Esophagus muscularis mucosa (tissue), 4 donors: Measurements from ENCODE around the gene IQGAP1. TPM values are rescaled to one million over a fixed set of nuclear protein-coding genes. Genes with fewer than 3 reads are reported as not detected.
A peak's percentile ranks its signal among the peaks of the same experiment; 100 is the strongest.

Experiments used
- DNase-seq: peaks from one replicate; pipeline ENCODE4 v3.0.0-alpha.2; 2017; ENCODE audit errors: extremely low spot score
- H3K27ac ChIP-seq, 4 donors: fragments of 200-600 bp; sonication (generic); replicated peaks in 1 of 4; 1 replicate in 3 of 4; 2 replicates in 1 of 4; pipeline ENCODE4 v1.5.1; 2016 to 2019; ENCODE audit warnings: mild to moderate bottlenecking in 1 of 4
- H3K27me3 ChIP-seq, 4 donors: fragments of 200-600 bp; sonication (generic); one replicate each; pipeline versions ENCODE4 v1.5.1 to v1.6.0; 2016 to 2019
- H3K36me3 ChIP-seq, 4 donors: fragments of 200-600 bp; sonication (generic); one replicate each; pipeline ENCODE4 v1.5.1; 2016 to 2019
- H3K4me1 ChIP-seq, 4 donors: fragments of 200-600 bp; sonication (generic); one replicate each; pipeline ENCODE4 v1.5.1; 2016 to 2019
- H3K4me3 ChIP-seq, 4 donors: fragments of 200-600 bp; sonication (generic); 1 replicate in 2 of 4; 2 replicates in 2 of 4; pipeline ENCODE4 v1.5.1; 2016 to 2019; ENCODE audit warnings: mild to moderate bottlenecking in 4 of 4, moderate library complexity in 1 of 4
- H3K9me3 ChIP-seq, 4 donors: fragments of 200-600 bp; sonication (generic); 1 replicate in 3 of 4; 2 replicates in 1 of 4; pipeline ENCODE4 v1.5.1; 2016 to 2019
- EP300 ChIP-seq: sonication (generic); formaldehyde crosslinking; IDR thresholded peaks from one replicate; pipeline ENCODE4 v1.6.1; 2017; ENCODE audit warnings: antibody characterized with exemption
- POLR2A ChIP-seq: fragments of 450-650 bp; IDR thresholded peaks from one replicate; pipeline ENCODE4 v1.6.1; 2017; ENCODE audit warnings: antibody characterized with exemption, moderate library complexity, mild to moderate bottlenecking, low read depth
- POLR2AphosphoS5 ChIP-seq, 2 donors: sonication (generic); formaldehyde crosslinking; IDR thresholded peaks; one replicate each; pipeline ENCODE4 v1.6.1; 2017; ENCODE audit warnings: antibody characterized with exemption in 2 of 2
- WGBS: methylation state at CpG from one replicate; pipeline ENCODE4 v1.1.5; 2018; 5-methylcytosine and 5-hydroxymethylcytosine counted together
- intact Hi-C: fragments of 100-400 bp; cut with DNase I; formaldehyde crosslinking; loops from one replicate; pipeline ENCODE4 v1.15.1; 2023
- total RNA-seq, 4 donors: library from RNA; depleted of rRNA; stranded (reverse); fragments of >200 nt; gene quantifications; one replicate each; pipeline versions ENCODE4 v1.1.0 to v1.2.1, GENCODE V29; 2016
- TF ChIP-seq, protein P1 (sequence below), 3 experiments: fragments of 200-600 bp in 2 of 3; fragments of 450-650 bp in 1 of 3; sonication (generic) in 2 of 3; IDR thresholded peaks; one replicate each; pipeline ENCODE4 v1.5.1; 2017 to 2019; ENCODE audit warnings: antibody characterized with exemption in 3 of 3, mild to moderate bottlenecking in 2 of 3, moderate library complexity in 1 of 3

IQGAP1 gene
- total RNA-seq, 4 donors from 2014 or later, result 212 to 293 (median 251) TPM

DNA sequence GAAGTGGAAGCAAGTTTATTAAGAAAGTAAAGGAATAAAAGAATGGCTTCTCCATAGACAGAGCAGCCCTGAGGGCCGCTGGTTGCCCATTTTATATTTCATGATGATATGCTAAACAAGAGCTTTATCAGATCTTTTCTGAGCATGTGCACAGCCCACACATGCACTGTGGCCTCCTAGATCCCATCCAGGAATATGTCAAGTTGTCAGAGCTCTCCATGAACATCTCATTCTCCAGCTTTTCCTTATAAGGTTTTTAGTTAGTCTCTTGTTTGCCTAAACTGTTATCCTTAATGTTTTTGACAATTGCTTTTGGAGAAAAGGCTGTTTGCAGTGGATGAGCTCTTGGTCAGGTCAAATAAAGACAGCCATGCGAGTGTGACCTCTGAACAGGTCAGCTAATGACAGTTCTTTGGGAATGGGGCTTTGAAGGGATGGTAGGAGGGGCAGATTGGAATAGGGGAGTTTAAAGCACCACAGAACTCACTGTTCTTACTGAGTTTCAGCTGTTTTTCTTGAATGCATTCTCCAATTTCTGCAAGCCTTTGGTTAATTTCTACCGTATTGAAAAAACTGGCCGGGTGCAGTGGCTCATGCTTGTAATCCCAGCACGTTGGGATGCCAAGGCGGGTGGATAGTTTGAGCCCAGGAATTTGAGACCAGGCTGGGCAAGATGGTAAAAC is 72.2 kb downstream of the IQGAP1 start:
- 90% methylated on average over 6 of the region's 6 CpGs for WGBS
- no peak overlapping the region for H3K4me3 ChIP-seq
- TF ChIP-seq, protein P1, sequence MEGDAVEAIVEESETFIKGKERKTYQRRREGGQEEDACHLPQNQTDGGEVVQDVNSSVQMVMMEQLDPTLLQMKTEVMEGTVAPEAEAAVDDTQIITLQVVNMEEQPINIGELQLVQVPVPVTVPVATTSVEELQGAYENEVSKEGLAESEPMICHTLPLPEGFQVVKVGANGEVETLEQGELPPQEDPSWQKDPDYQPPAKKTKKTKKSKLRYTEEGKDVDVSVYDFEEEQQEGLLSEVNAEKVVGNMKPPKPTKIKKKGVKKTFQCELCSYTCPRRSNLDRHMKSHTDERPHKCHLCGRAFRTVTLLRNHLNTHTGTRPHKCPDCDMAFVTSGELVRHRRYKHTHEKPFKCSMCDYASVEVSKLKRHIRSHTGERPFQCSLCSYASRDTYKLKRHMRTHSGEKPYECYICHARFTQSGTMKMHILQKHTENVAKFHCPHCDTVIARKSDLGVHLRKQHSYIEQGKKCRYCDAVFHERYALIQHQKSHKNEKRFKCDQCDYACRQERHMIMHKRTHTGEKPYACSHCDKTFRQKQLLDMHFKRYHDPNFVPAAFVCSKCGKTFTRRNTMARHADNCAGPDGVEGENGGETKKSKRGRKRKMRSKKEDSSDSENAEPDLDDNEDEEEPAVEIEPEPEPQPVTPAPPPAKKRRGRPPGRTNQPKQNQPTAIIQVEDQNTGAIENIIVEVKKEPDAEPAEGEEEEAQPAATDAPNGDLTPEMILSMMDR (IDR thresholded peaks at IDR 0.05), result no peak
- no peak for TF ChIP-seq POLR2AphosphoS5 (IDR thresholded peaks at IDR 0.05)
- no peak for TF ChIP-seq POLR2A
- TF ChIP-seq EP300, result no peak
- H3K9me3 ChIP-seq, result no peaks in the 10 kb centered on the region
- peaks cover 35 to 67% (median 56%) of the 10 kb centered on the region in 4 donors for H3K4me1 ChIP-seq
- H3K27me3 ChIP-seq, result no peaks in the 10 kb centered on the region
- DNase-seq, result no peak
- intact Hi-C loops, result loop anchor here (5.0 kb wide), 1 partner anchor 33 kb away; no protein-coding TSS in a partner anchor
- peaks cover 19 to 57% (median 33%) of the 10 kb centered on the region in 4 donors for H3K36me3 ChIP-seq
- peak overlapping the region in 3 of 4 donors; percentile 37 to 55 (median 46) for H3K27ac ChIP-seq

DNA sequence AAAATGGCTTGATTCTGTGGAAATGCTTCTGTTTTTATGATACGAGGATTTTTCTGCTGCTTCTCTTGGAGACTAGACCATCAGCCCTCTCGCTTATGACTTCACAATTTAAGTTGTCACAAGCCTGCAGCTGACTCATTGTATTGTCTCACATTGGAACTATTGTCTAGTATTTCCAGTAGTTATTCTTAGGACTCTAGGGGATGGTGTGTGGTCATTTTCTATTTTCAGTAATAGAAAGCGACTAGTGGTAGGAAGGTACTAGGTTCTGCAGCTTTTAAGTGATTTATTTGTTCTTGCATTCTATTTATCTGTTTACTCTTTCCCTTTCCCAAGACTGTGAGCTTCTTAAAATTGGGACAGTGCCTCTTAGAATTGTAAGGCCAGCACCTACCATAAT is 75.3 kb downstream of the IQGAP1 start:
- no peak overlapping the region for H3K4me3 ChIP-seq
- intact Hi-C loops, result loop anchor here (5.0 kb wide), 1 partner anchor 36 kb away; no protein-coding TSS in a partner anchor
- peaks cover 17 to 57% (median 27%) of the 10 kb centered on the region in 4 donors for H3K36me3 ChIP-seq
- peak overlapping the region; percentile 35 to 78 (median 68) for H3K27ac ChIP-seq
- peak; percentile 56 to 63 for TF ChIP-seq POLR2AphosphoS5 (IDR thresholded peaks at IDR 0.05)
- no peak for TF ChIP-seq EP300
- TF ChIP-seq, protein P1 (IDR thresholded peaks at IDR 0.05), result peak in 2 of 3 experiments; percentile 14 to 39
- TF ChIP-seq POLR2A, result no peak
- H3K9me3 ChIP-seq, result no peaks in the 10 kb centered on the region
- H3K27me3 ChIP-seq, result no peaks in the 10 kb centered on the region
- no peak for DNase-seq
- peaks cover 43 to 76% (median 61%) of the 10 kb centered on the region in 4 donors for H3K4me1 ChIP-seq
- 24% methylated on average over 3 of the region's 3 CpGs for WGBS

DNA sequence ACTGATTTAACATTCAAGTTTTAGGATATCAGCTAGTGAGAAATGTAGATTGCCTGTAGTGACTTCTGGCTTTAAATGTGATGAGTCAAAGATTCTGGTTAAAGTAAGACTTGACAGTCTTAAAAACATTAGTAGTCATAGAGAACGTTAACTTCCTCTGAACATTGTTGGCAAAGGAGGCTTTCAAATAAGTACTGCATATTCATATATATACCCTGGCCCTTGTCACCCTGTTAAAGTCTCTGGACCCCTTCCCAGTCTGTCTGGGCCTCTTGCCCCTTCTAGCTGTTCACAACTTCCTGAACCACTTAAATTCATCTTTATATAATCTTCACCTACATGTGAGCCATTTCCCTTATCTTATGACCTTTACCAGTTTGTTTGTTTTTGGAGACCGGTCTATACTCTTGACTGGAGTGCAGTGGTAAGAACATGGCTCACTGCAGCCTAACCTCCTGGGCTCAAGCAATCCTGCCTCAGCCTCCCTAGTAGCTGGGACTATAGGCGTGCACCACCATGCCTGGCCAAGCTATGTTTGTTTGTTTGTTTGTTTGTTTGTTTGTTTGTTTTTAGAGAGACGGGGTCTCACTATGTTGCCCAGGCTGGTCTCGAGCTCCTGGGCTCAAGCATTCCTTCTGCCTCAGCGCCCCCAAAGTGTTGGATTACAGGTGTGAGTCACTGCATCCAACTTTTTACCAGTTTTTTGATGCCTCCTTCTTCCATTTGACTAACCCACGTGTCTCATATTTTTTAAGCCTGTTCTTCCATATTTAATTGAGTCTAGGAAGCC is 77.3 kb downstream of the IQGAP1 start:
- Histone ChIP-seq H3K36me3 (peaks cover 17 to 63% (median 39%) of the 10 kb centered on the region in 4 donors), H3K27me3 (no peaks in the 10 kb centered on the region)
- whole genome bisulfite sequencing, result 69% methylated on average over 7 of the region's 7 CpGs

DNA sequence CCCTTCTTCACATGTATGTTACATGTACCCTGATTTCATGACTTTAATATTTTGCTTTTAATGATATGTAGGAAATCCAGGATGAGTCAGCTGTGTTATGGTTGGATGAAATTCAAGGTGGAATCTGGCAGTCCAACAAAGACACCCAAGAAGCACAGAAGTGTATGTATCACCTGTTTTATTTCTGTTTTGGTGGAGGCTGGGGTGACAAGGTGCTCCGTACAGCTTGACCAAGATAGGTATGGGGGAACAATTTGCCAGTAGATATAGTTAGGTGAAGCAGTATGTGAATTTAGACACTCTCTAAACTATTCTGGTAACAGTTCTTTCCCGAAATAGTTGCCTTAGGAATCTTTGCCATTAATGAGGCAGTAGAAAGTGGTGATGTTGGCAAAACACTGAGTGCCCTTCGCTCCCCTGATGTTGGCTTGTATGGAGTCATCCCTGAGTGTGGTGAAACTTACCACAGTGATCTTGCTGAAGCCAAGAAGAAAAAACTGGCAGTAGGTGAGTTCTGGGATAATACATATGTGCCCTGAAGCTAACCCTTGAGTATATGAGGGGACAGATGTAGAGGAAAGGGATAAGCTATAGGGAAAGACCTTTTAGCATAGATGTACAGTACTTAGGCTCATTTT is 78.0 kb downstream of the IQGAP1 start:
- intact Hi-C loops, result no loop called here

More for the DNA sequence above, 77.3 kb downstream of the IQGAP1 start:
- no peaks in the 10 kb centered on the region for H3K9me3 ChIP-seq
- TF ChIP-seq POLR2A (no peak), POLR2AphosphoS5 (IDR thresholded peaks at IDR 0.05) (no peak), EP300 (no peak)
- TF ChIP-seq, protein P1 (IDR thresholded peaks at IDR 0.05), result no peak
- peaks cover 37 to 57% (median 43%) of the 10 kb centered on the region in 4 donors for H3K4me1 ChIP-seq
- no peak overlapping the region for H3K4me3 ChIP-seq
- H3K27ac ChIP-seq, result peak overlapping the region; percentile 21 to 78 (median 50)
- DNase-seq, result no peak
- intact Hi-C loops, result no loop called here

More for the DNA sequence above, 78.0 kb downstream of the IQGAP1 start:
- TF ChIP-seq EP300, result no peak
- TF ChIP-seq, protein P1 (IDR thresholded peaks at IDR 0.05), result no peak
- TF ChIP-seq POLR2AphosphoS5 (IDR thresholded peaks at IDR 0.05), result no peak
- no peak for TF ChIP-seq POLR2A
- Histone ChIP-seq H3K9me3 (no peaks in the 10 kb centered on the region), H3K4me3 (no peak overlapping the region), H3K27me3 (no peaks in the 10 kb centered on the region), H3K36me3 (peaks cover 20 to 67% (median 45%) of the 10 kb centered on the region in 4 donors), H3K4me1 (peaks cover 37 to 50% (median 38%) of the 10 kb centered on the region in 4 donors), H3K27ac (peak overlapping the region in 3 of 4 donors; percentile 25 to 78 (median 74))
- DNase-seq, result no peak
- 49% methylated on average over 3 of the region's 3 CpGs for WGBS
